OCI-LY3 (cell line): Measurements from ENCODE around the gene CHN2.

Source experiments
- EZH2phosphoT487 ChIP-seq: fragments of 200-600 bp; shearing (Covaris generic); IDR thresholded peaks from 2 replicates; pipeline ENCODE4 v1.6.1; 2018; ENCODE audit warnings: antibody characterized with exemption, mixed run types, low read depth
- TF ChIP-seq, protein P1 (sequence below): fragments of 200-600, 300-600 bp; sonication (generic); IDR thresholded peaks from 2 replicates; pipeline ENCODE4 v1.5.1; 2014; ENCODE audit warnings: antibody characterized with exemption, low read length, low read depth

DNA sequence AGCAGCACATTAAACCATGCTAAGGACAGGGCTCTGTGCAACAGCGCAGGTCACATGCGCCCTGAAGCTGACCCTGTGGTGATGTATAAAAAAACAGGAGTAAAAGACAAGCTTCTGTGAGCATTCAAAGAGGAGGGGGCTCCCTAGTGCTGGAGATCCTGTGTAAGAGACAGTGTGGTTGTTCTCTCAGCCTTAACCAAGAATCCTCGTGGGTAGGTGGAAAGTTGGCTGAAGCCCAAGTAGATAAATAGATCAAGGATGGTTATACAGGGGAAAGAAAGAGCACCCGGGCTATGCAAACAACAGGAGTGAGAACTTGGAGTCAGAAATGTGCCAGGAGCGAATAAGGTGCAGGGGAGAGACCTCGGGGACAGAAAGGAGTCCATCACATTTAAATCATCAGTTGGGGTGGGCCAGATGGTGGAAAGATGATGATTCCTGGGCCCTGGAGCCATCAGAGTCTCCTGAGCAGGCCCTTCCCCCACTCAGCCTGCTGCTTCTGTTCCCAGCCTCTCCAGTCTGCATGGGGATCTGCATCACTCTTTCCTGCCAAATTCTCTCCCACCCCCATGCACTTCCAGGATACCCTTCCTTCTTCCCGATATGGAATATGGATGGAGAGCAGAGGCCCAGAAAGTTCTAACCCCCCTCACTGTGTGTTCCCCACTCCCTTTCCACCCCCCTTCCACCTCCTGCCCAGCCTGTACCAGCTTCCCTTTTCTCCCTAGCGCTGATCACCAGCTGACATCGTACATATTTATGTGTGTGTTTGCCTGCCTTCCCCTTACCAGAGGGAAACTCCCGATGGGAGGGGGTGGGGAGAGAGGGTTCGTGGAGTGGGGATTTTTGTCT, 291.0 kb downstream of the CHN2 start:
- TF ChIP-seq, protein P1, sequence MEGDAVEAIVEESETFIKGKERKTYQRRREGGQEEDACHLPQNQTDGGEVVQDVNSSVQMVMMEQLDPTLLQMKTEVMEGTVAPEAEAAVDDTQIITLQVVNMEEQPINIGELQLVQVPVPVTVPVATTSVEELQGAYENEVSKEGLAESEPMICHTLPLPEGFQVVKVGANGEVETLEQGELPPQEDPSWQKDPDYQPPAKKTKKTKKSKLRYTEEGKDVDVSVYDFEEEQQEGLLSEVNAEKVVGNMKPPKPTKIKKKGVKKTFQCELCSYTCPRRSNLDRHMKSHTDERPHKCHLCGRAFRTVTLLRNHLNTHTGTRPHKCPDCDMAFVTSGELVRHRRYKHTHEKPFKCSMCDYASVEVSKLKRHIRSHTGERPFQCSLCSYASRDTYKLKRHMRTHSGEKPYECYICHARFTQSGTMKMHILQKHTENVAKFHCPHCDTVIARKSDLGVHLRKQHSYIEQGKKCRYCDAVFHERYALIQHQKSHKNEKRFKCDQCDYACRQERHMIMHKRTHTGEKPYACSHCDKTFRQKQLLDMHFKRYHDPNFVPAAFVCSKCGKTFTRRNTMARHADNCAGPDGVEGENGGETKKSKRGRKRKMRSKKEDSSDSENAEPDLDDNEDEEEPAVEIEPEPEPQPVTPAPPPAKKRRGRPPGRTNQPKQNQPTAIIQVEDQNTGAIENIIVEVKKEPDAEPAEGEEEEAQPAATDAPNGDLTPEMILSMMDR = no peak
- no peak for TF ChIP-seq EZH2phosphoT487
